Type B pancreatic cell (in vitro differentiated cells): ENCODE measurements around the gene NUMA1. TPM values are rescaled to one million over a fixed set of nuclear protein-coding genes. Genes with fewer than 3 reads are reported as not detected.

Experiments used
- DNase-seq: peaks from one replicate; pipeline ENCODE4 v3.0.0; 2021; ENCODE audit warnings: mixed read lengths; ENCODE audit not compliant: unreplicated experiment; ENCODE audit errors: extremely low spot score
- H3K27ac Mint-ChIP-seq: 2 replicates; pipeline ENCODE4 v1.8.0; 2021; ENCODE audit warnings: mild to moderate bottlenecking, mixed read lengths
- H3K27me3 Mint-ChIP-seq: 2 replicates; pipeline ENCODE4 v1.8.0; 2021; ENCODE audit warnings: mixed read lengths
- H3K36me3 Mint-ChIP-seq: 2 replicates; pipeline ENCODE4 v1.8.0; 2021; ENCODE audit warnings: mixed read lengths
- H3K4me1 Mint-ChIP-seq: one replicate; pipeline ENCODE4 v1.8.0; 2021; ENCODE audit warnings: mixed read lengths; ENCODE audit not compliant: unreplicated experiment
- H3K4me3 Mint-ChIP-seq: 2 replicates; pipeline ENCODE4 v1.8.0; 2021; ENCODE audit warnings: mild to moderate bottlenecking, mixed read lengths
- H3K9me3 Mint-ChIP-seq: 2 replicates; pipeline ENCODE4 v1.8.0; 2021; ENCODE audit warnings: mixed read lengths
- CTCF ChIP-seq: fragments of 200-600 bp; sonication (generic); conservative IDR thresholded peaks from 2 replicates; pipeline ENCODE4 v1.5.0; 2021; ENCODE audit warnings: antibody characterized with exemption, mild to moderate bottlenecking
- total RNA-seq: library from RNA; stranded (reverse); gene quantifications from 2 replicates; pipeline ENCODE4 v1.2.1, GENCODE V29; 2021; ENCODE audit warnings: low replicate concordance

The NUMA1 gene
- total RNA-seq, 1 donor from 2014 or later: 225 TPM

DNA sequence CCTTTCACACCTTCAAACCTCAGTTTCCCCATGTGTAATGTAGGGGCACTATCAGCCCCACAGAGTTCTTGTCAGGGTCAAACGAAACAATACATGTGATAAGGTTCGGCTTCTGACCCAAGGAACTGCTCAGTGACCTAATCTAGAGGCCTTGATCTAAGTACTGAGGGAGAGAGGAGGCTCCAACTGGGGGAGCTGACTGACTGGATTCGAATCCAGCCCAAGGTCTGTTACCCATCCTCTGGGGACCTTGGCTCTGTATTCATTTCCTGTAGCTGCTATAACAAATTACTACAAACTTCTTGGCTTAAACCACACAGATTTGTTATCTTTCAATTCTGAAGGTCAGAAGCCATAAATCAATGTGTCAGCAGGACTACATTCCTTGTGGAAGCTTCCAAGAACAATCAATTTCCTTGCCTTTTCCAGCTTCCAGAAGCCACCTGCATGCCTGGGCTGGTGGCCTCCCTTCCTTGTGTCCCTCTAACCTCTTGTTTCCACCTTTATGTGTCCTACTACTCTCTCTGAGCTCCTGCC lies 42.8 kb upstream of the NUMA1 start:
- Mint-ChIP-seq H3K4me3 (no peak overlapping the region), H3K9me3 (no peaks in the 10 kb centered on the region)

DNA sequence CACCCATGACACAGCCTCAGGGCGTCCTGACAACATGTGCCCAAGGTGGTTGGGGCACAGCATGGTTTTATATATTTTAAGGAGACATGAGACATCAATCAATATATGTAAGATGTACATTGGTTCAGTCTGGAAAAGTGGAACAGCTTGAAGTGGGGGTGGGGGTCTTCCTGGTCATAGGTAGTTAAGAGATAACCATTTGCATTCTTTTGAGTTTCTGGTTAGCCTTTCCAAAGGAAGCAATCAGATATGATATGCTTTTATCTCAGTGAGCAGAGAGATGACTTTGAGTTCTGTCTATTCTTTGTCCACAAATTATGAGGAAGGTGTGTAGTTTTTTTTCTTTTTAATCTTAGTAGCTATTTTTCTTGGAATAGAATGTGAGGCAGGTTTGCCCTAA lies 42.3 kb upstream of the NUMA1 start:
- TF ChIP-seq CTCF: no peak
- Mint-ChIP-seq H3K4me1 (peaks cover 10% of the 10 kb centered on the region), H3K27me3 (no peaks in the 10 kb centered on the region), H3K4me3 (no peak overlapping the region), H3K27ac (no peak overlapping the region), H3K9me3 (no peaks in the 10 kb centered on the region), H3K36me3 (no peaks in the 10 kb centered on the region)
- DNase-seq: no peak

More for the DNA sequence above, 42.8 kb upstream of the NUMA1 start:
- no peaks in the 10 kb centered on the region for H3K27me3 Mint-ChIP-seq
- no peak for TF ChIP-seq CTCF
- H3K27ac Mint-ChIP-seq: no peak overlapping the region
- peaks cover 9% of the 10 kb centered on the region for H3K4me1 Mint-ChIP-seq
- H3K36me3 Mint-ChIP-seq: no peaks in the 10 kb centered on the region
- DNase-seq: no peak

DNA sequence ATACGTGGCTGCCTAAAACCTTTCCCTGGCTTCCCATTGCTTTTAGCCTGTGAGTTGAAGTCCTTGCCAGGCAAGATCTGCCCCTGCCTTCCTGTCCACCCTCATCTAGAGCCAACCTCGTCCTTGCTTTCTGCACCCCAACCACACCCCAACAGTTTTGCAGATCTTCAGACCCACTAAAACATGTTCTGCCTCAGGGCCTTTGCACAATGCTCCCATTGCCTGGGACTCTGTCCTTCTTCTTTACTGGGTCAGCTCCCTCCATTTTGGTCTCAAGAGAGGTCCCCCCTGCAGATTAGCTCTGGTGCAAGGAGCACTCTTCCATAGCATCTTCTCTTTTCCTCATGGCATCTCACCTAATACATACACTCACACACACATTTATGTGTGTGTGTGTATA lies 40.6 kb upstream of the NUMA1 start:
- peaks cover 10% of the 10 kb centered on the region for H3K4me1 Mint-ChIP-seq
- H3K9me3 Mint-ChIP-seq: no peaks in the 10 kb centered on the region
- no peak overlapping the region for H3K27ac Mint-ChIP-seq
- H3K36me3 Mint-ChIP-seq: no peaks in the 10 kb centered on the region
- H3K27me3 Mint-ChIP-seq: no peaks in the 10 kb centered on the region
- no peak overlapping the region for H3K4me3 Mint-ChIP-seq
- no peak for DNase-seq
- TF ChIP-seq CTCF: no peak

DNA sequence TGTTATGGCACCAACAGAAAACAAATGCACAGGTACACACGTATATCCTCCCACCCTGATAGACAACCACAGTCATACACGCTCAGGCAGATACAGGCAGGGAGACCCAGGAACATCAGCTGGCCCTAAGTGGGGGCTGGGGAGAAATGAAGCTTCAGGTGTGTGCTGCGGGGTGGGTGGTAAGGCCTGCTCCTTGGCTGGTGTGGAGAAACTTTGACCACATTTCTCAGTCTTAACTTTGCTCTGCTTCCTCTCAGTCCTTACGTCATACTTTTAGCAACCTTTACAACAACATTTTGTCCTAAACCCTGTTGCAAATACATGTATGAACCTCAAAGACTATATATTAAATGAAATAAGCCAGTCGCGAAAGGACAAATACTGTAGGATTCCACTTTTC lies 38.9 kb upstream of the NUMA1 start:
- no peak for DNase-seq
- Mint-ChIP-seq H3K4me3 (no peak overlapping the region), H3K36me3 (no peaks in the 10 kb centered on the region), H3K4me1 (peaks cover 10% of the 10 kb centered on the region), H3K9me3 (no peaks in the 10 kb centered on the region), H3K27me3 (peaks cover 7% of the 10 kb centered on the region), H3K27ac (no peak overlapping the region)
- TF ChIP-seq CTCF: no peak

DNA sequence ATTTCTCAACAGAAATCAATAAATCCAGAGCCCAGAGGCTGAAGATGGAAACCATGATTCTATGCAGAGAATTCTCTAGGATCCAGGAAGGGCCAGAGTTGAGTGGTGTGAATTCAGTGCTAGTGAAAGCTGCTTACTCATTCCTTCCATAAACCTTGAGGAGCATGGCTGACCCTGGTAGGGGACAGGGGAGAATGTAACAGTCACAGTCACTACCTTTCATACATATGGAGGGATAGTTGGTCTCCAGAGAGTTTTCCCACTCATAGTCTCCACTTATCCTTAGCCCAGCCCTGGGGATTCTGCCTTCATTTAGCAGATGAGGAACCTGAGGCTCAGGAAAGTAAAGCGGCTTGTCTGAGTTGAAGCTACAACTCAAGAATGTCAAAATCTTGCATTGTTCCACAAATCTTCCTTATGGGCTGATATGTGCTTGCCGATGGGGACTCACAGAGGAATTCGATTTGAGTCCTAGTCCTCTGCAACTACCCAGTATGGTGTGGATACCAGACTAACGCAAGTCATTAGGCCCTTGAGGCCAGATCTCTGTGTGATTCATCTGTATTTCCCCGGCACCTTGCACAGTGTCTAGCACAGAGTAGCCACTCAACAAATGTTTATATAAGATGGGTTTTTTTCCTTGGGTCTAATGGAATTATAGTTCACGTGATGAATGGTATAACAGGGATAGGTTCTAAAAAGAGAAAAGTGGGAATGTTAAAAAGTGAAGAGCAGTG lies 35.8 kb upstream of the NUMA1 start:
- Mint-ChIP-seq H3K27ac (peak overlapping the region; percentile 2), H3K4me3 (no peak overlapping the region), H3K36me3 (no peaks in the 10 kb centered on the region), H3K9me3 (no peaks in the 10 kb centered on the region), H3K27me3 (peaks cover 7% of the 10 kb centered on the region), H3K4me1 (peaks cover 21% of the 10 kb centered on the region)
- no peak for TF ChIP-seq CTCF
- DNase-seq: no peak
